Stimulated activated CD8-positive, alpha-beta memory T cell treated with anti-CD3 and anti-CD28 coated beads, Interleukin-4, amount 100 ng/mL, for 48 hours (primary cell): ENCODE data around the gene C4BPB.

Experiments
- DNase-seq: peaks from one replicate; pipeline ENCODE4 v3.0.0-alpha.2; 2020

Gene C4BPB

GRCh38 chr1:207062058-207062457, 26.6 kb upstream of the C4BPB start:
- no peak for DNase-seq

DNA sequence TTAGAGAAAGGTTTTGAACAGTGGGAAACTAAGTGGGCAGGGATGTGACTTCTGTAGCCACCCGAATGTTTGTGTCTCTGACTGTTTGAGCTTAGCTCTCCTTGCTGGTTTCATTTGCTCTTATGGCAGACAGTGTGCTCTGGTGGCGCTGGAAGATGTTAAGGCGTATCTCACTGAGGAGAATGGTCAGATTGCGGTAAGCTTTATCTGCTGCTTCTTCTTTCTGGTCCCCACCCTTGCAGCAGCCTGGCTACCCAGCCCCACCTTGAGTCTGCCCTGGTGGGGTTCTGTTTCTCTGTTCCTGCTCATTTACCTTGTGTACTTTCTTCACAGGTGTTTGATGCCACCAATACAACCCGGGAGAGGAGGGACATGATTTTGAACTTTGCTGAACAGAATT, 25.6 kb upstream of the C4BPB start:
- no peak for DNase-seq

DNA sequence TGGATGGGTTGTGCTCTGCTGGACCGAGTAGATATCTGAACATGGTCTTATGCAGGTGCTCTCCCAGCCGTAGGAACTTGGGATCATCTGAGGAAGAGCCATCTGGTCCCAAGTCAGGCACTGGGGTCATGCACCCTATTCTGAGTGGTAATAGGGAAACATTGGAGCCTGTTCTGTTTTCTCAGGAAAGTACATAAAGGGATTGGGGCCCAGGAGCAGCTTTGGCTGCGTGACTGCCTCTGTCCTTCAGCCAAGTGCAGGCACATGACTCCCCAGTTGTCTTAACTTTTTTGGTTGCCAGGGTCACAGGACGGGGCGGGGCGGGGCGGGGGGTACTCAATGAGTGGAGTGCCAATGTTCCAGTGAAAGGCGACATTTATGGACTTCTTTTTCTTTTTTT, 24.1 kb upstream of the C4BPB start:
- DNase-seq: no peak

GRCh38 chr1:207067185-207067584, 21.5 kb upstream of the C4BPB start:
- DNase-seq: no peak

DNA sequence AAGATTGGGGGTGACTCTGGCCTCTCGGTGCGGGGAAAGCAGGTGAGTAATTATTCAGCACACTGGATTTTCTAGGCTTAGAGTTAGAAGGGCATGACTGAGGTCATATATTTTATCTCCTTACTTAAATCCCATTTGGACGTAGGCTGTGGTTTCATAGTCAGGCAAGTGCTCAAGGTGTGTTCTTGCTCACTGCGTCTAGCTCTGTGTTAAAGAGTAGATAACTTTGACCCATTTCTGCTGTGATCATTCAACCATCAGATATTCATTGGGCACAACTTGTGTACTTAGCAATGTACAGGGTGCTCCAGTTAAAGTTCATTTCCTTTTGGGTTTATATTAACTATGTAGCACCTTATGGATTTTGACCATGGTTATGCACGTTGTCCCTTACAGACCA, 21.0 kb upstream of the C4BPB start:
- DNase-seq: no peak

GRCh38 chr1:207069061-207069460, 19.6 kb upstream of the C4BPB start:
- DNase-seq: no peak

DNA sequence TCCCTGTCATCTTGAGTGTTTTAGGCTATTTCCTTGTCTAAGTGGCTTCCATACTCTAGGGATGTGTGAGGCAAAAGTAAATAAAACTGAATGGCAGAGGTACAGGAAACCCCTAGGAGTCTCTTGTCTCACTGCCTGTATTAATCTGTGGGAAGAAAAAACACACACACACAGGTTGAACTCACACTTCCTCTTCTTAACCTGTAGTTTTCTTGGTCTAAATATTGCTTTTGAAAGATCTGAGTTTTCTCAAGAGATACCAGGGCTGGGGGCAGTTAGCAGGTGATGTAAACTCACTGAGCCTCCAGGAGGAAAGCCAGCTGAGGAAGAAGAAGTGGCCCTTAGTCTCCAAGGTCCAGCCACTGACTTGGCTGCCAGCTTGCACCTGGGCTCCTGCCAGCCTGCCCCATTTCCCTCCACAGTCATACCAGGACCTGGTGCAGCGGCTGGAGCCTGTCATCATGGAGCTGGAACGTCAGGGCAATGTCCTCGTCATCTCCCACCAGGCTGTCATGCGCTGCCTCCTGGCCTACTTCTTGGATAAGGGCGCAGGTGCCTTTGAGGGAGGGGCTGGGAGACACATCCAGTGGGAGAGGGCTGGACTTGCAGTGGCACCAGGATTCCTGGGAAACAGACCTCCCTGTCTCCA, 18.7 kb upstream of the C4BPB start:
- no peak for DNase-seq

DNA sequence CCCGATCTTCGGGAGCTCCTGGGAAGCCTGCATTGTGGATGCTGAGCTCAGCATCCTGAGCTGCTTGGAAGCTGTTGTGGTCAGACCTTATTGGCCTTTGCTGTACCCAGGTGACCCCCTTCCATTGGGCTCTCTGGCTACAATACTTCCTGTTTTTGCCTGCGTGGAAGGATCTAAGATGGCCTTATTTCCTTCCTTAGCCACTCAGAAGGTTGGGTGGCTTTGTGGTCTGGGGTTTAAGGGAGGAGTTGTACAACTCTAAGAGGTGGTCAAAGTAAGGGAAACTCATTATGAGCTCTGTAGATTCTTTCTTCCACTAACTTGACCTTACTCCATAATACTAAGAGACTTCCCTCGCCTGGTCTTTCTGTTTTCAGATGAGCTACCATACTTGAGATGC, 17.8 kb upstream of the C4BPB start:
- no peak for DNase-seq

GRCh38 chr1:207071426-207071825, 17.2 kb upstream of the C4BPB start:
- DNase-seq: no peak

DNA sequence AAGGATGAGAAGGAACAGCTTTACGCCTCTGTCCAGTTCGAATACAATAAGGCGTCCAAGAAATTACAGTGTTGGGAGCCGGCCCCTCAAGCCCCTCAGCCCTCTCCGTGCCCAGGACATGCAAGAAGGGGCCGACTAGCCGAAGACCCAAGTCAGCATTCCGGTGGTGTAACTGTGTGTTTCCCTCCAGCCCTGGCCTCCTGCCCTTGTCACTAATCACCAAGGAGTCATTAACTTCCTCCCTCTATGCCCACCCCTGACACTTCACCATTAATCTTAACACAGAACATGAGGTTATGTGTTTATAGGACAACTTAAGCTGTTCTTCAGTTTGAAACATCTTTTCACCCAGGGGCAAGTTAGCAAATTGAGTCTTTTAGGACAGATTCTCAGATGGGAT, 16.4 kb upstream of the C4BPB start:
- DNase-seq: no peak

DNA sequence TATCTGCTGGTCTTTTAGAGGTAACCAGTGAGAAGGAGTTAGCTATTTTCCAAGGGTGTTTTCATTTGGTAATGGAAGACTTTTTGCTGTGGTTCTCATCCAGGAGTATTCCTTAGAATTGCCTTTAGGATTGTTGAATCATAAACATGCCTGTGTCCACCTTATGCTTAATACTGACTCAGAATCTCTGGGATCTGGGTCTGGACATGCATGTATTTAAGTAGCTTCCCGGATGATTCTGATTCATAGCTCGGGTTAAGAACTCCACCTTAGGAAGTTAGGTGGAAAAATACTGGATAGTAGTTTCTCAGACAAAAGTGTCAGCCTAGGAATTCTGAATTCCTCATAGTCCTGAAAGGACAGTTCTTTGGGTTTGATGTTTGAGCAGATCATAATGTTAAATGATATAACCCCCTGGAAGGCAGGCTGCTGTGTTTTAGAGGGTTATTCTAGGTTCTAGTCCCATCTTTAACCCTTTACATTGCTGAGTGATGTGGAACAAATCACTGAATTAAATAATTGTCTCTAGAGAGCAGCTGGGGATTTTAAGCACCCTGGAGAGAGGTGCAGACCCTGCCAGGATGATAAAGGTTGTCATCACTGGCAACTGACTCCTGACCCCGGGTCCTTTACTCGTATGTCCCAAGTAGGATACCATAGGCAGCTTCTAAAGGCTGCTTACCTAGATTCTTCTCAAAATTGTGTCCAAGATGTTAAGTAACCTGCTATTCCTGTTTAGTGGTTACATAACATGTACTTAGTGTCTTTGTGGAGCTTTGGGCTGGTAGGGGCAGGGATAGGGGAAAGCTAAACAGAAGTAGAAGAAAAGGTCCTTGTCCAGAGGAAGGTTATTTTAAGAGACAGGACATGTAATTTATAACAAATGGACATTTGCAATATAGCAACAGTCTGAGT, 14.5 kb upstream of the C4BPB start:
- DNase-seq: no peak

DNA sequence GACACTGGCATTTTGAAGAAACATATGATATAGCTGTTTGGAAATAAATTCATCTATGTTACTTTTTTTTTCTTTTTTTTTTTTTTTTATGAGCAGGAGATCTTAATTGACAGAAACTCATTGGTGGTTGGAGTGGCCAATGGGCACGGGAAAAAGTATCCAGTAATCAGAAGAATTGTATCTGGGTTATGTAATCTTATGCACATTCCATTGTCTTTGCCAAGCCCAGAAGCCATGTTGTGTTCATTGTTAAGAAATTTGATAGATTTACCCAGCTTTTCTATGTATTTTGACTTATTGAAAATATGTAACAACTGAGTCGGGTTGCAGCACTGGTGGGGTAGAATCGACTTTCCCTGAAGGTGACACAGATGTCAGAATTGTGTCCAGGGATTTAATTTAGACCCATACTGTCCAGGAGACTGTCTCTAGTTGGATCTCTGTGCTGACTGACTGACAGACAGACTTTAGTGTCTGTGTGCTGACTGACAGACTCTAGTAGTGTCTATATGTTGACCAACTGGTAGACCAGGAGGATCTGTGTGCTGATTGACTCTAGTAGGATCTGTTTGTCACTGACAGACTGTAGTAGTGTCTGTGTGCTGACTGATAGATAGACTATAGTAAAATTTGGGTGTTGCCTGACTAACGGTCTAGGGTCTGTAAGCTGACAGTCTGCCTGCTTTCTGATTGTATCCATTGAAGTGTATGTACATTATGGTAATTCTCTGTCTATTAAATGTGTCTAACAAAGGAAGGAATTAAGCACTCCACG, 12.3 kb upstream of the C4BPB start:
- no peak for DNase-seq

DNA sequence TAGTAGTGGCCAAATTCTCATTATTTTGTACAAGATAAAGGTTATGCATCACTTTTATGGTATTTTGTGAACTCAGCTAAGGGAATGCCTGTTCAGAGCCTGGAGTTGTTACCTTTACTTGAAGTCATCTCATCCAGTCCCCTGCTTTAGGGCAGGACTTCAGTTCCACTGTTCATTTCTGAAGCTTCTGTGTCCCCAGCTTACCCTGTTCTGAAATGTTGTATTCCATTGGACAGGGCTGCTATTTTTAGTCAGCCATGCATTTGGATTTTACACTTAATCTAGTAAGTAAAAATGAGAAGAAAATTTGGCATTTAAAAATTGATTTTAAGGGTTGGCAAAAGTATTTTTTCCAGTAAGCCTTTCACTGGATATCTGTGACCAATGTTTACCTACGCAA, 11.6 kb upstream of the C4BPB start:
- DNase-seq: no peak

GRCh38 chr1:207077470-207078377, 10.9 kb upstream of the C4BPB start:
- DNase-seq: peak; percentile 70

DNA sequence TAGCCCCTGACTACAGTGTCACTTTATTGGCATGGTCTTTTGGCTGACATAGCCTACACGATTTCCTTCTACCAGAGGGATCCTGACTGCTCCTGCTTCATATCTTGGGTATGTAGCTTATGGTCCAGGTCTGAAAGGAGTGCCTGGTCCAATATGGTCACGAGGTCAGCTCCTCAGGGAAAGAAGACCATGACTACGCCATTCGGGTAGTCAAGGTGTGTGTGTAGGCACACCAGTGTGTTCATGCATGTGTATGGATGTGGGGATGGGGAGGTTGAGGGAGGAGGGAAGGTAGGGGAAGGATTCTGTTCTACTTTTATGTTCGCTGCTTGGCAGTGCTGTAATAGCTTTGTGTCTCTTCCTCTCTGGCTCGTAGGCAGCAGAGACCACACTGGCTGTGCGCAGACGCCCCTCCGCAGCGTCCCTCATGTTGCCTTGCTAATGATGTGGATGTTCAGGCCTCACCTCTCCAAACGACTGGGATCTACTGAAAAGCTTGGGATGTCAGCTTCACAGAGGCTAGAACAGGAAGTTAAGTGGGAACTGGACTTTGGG, 10.0 kb upstream of the C4BPB start:
- DNase-seq: no peak

DNA sequence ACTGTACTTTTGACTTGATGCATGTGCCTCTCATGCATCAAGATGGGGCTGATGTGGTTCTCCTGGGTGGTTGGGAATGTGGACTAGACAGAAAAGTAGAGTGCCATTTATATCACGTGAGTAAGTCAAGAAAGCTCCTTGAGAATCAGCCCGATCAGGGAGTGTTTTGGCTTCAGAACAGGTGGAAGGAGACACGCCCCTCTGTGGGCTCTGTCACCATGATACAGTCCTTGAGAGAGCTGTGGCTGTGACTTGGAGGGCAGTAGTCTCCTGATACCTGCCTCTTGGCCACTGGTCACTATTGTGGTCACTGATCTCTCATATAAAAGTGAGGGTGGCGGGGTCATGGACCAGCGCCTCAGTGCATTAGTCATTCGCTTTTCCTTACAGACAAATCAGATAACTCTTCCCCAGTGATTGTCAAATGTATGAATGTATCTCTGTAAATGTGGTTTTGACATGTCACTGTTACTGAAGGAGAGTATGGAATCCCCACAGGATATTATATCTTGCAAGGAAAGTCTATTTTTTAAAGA, 8.9 kb upstream of the C4BPB start:
- DNase-seq: no peak

GRCh38 chr1:207081088-207081487, 7.6 kb upstream of the C4BPB start:
- no peak for DNase-seq

GRCh38 chr1:207081806-207082205, 6.9 kb upstream of the C4BPB start:
- no peak for DNase-seq

DNA sequence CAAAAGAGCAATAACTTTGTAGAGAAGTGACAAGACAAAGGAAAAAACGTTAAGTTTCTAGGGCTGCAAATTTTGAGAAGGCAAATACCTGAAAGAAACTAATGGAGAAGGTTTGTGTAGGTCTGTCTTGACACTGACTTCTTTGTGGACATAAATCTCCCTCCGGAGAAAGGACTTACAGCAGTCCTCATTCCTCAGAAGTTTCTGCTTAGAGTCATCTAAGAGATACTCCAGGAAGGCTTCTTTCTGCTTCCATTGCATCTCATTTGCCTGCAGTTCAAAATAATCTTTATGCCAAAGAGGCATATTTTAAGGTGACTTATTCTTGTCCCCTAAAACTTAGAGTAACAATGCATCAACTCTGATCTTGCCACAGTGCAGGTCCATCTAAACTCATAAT, 4.4 kb upstream of the C4BPB start:
- DNase-seq: no peak

- peak; percentile 54 for DNase-seq
These were observed 3.9 kb upstream of the C4BPB start for GRCh38 chr1:207084701-207085180.

GRCh38 chr1:207085887-207086286, 2.8 kb upstream of the C4BPB start:
- no peak for DNase-seq

DNA sequence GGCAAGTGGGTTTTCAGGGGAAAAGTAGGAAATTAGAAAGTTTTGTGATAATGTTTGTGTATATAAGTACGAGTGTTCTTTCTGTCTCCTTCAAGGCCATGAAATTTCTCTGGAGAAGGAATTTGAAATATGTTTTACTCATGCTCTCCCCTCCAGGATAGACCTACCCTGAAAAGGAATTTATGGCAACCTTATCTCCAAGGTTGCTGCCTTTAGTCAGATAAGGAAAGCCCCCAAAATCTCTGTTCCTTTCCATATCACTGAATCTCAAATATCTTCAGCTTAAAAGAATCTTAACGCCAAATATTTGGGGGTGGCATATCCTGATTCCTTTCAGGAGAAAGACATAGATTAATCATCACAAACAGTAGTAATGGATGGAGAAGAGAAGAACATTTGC, 499 bp upstream of the C4BPB start:
- no peak for DNase-seq
